Breast epithelium (tissue), 3 donors: ENCODE measurements around the gene SLC6A9.

Experiments
- CTCF ChIP-seq, 3 donors: fragments of 450-650 bp; IDR thresholded peaks; one replicate each; pipeline ENCODE4 v1.5.1; 2016 to 2017; ENCODE audit warnings: antibody characterized with exemption in 3 of 3, mild to moderate bottlenecking in 3 of 3, moderate library complexity in 3 of 3
- POLR2A ChIP-seq: fragments of 450-650 bp; IDR thresholded peaks from one replicate; pipeline ENCODE4 v1.6.1; 2016; ENCODE audit warnings: antibody characterized with exemption, mild to moderate bottlenecking, moderate library complexity
- POLR2AphosphoS5 ChIP-seq, 3 donors: sonication (generic); formaldehyde crosslinking; IDR thresholded peaks; one replicate each; pipeline ENCODE4 v1.6.1; 2017; ENCODE audit warnings: antibody characterized with exemption in 3 of 3

- no peak for TF ChIP-seq POLR2AphosphoS5 (IDR thresholded peaks at IDR 0.05)
- TF ChIP-seq CTCF (IDR thresholded peaks at IDR 0.05): no peak
- no peak for TF ChIP-seq POLR2A
Measured at GRCh38 chr1:43954036-43954435, 77.2 kb downstream of the SLC6A9 start.
